D721Med (cell line): ENCODE measurements around the gene SLC39A5.

ENCODE experiments used
- DNase-seq: peaks from one replicate; pipeline ENCODE4 v3.0.0; 2011; ENCODE audit warnings: low spot score; ENCODE audit not compliant: insufficient read length
- FAIRE-seq: peaks from 2 replicates; lab custom pipeline; 2011; peaks lifted over from hg19 to GRCh38; lab: Jason Lieb, UNC
- CTCF ChIP-seq: IDR thresholded peaks from 2 replicates; pipeline ENCODE4 v1.5.1; 2012; ENCODE audit warnings: mild to moderate bottlenecking, control low read depth; ENCODE audit not compliant: insufficient read depth; ENCODE audit errors: missing control alignments

SLC39A5 gene

GRCh38 chr12:56243731-56244181 is 13.9 kb downstream of the SLC39A5 start:
- TF ChIP-seq CTCF: no peak
- DNase-seq: no peak
- no peak for FAIRE-seq

- DNase-seq (no peak), FAIRE-seq (no peak)
- no peak for TF ChIP-seq CTCF
Observed at GRCh38 chr12:56244494-56244893, 14.6 kb downstream of the SLC39A5 start.

GRCh38 chr12:56247923-56248322 is 18.1 kb downstream of the SLC39A5 start:
- DNase-seq (no peak), FAIRE-seq (no peak)

GRCh38 chr12:56248711-56249110 is 18.9 kb downstream of the SLC39A5 start:
- FAIRE-seq: no peak
- TF ChIP-seq CTCF: no peak

More at GRCh38 chr12:56247923-56248322, 18.1 kb downstream of the SLC39A5 start:
- no peak for TF ChIP-seq CTCF

GRCh38 chr12:56252649-56253048 is 22.8 kb downstream of the SLC39A5 start:
- no peak for FAIRE-seq
- no peak for TF ChIP-seq CTCF
- DNase-seq: no peak

More at GRCh38 chr12:56248711-56249110, 18.9 kb downstream of the SLC39A5 start:
- no peak for DNase-seq

- TF ChIP-seq CTCF: no peak
- FAIRE-seq (no peak), DNase-seq (no peak)
Observed at GRCh38 chr12:56253091-56253490, 23.2 kb downstream of the SLC39A5 start.

- no peak for TF ChIP-seq CTCF
- DNase-seq: no peak
- no peak for FAIRE-seq
Observed at GRCh38 chr12:56255671-56256070, 25.8 kb downstream of the SLC39A5 start.
